Smooth muscle cell (in vitro differentiated cells): Measurements from ENCODE around the gene PARL. TPM values are rescaled to one million over a fixed set of nuclear protein-coding genes. Genes with fewer than 3 reads are reported as not detected.
"Not testable (repeated sequence)": the region's sequence is repeated elsewhere in the genome, so short reads cannot be mapped to it uniquely, and the experiment has no call there.

Source experiments
- DNase-seq: peaks from one replicate; lab custom pipeline; 2025; ENCODE audit not compliant: unreplicated experiment; lab: John Stamatoyannopoulos, UW
- H2AFZ ChIP-seq: fragments of 200-600 bp; sonication (generic); 2 replicates; pipeline ENCODE4 v1.6.0; 2016; ENCODE audit warnings: antibody characterized with exemption, low read depth, mild to moderate bottlenecking
- H3F3A ChIP-seq: fragments of 200-600 bp; sonication (generic); 2 replicates; pipeline ENCODE4 v1.6.0; 2017; ENCODE audit warnings: antibody characterized with exemption, low read depth
- H3K27ac ChIP-seq: fragments of 200-600 bp; sonication (generic); 2 replicates; pipeline ENCODE4 v1.5.1; 2016; ENCODE audit warnings: low read depth, mild to moderate bottlenecking
- H3K27me3 ChIP-seq: fragments of 200-600 bp; sonication (generic); 2 replicates; pipeline ENCODE4 v1.6.1; 2016; ENCODE audit warnings: low read depth, mild to moderate bottlenecking
- H3K36me3 ChIP-seq: fragments of 200-600 bp; sonication (generic); 2 replicates; pipeline ENCODE4 v1.5.1; 2016; ENCODE audit warnings: low read depth
- H3K4me1 ChIP-seq: fragments of 200-600 bp; sonication (generic); 2 replicates; pipeline ENCODE4 v1.5.1; 2016; ENCODE audit warnings: low read depth
- H3K4me2 ChIP-seq: fragments of 200-600 bp; sonication (generic); 2 replicates; pipeline ENCODE4 v1.6.0; 2016; ENCODE audit warnings: mild to moderate bottlenecking
- H3K4me3 ChIP-seq: fragments of 200-600 bp; sonication (generic); 2 replicates; pipeline ENCODE4 v1.5.1; 2016; ENCODE audit warnings: mild to moderate bottlenecking
- H3K79me2 ChIP-seq: fragments of 200-600 bp; sonication (generic); 2 replicates; pipeline ENCODE4 v1.6.0; 2016; ENCODE audit warnings: low read depth, mild to moderate bottlenecking
- H3K9ac ChIP-seq: fragments of 200-600 bp; sonication (generic); 2 replicates; pipeline ENCODE4 v1.6.0; 2016; ENCODE audit warnings: low read depth
- H3K9me3 ChIP-seq: fragments of 200-600 bp; sonication (generic); replicated peaks from 2 replicates; pipeline ENCODE4 v1.5.1; 2016; ENCODE audit warnings: low read depth
- H4K20me1 ChIP-seq: fragments of 200-600 bp; sonication (generic); 2 replicates; pipeline ENCODE4 v1.6.0; 2016; ENCODE audit warnings: low read depth
- CTCF ChIP-seq: fragments of 200-600 bp; sonication (generic); IDR thresholded peaks from 2 replicates; pipeline ENCODE4 v1.5.1; 2017; ENCODE audit warnings: borderline replicate concordance, mild to moderate bottlenecking, antibody characterized with exemption; ENCODE audit not compliant: insufficient read depth, poor library complexity, severe bottlenecking
- WGBS: methylation state at CpG from one replicate; pipeline ENCODE4 v1.1.7; 2016; ENCODE audit warnings: low lambda C conversion rate; 5-methylcytosine and 5-hydroxymethylcytosine counted together
- polyA plus RNA-seq: library from polyadenylated mRNA; unstranded; fragments of >200 nt; fragmentation: Nextera tagmentation; extraction: Ambion mirVana; gene quantifications from 2 replicates; pipeline ENCODE4 v1.2.1, GENCODE V29; 2016
- total RNA-seq: library from RNA; depleted of rRNA; stranded (reverse); fragments of >200 nt; gene quantifications from 2 replicates; pipeline ENCODE4 v1.2.3, GENCODE V29; 2014

The PARL gene
- total and polyA plus RNA-seq, 2 experiments from 2014 or later, result 53.7 to 79.3 TPM

DNA sequence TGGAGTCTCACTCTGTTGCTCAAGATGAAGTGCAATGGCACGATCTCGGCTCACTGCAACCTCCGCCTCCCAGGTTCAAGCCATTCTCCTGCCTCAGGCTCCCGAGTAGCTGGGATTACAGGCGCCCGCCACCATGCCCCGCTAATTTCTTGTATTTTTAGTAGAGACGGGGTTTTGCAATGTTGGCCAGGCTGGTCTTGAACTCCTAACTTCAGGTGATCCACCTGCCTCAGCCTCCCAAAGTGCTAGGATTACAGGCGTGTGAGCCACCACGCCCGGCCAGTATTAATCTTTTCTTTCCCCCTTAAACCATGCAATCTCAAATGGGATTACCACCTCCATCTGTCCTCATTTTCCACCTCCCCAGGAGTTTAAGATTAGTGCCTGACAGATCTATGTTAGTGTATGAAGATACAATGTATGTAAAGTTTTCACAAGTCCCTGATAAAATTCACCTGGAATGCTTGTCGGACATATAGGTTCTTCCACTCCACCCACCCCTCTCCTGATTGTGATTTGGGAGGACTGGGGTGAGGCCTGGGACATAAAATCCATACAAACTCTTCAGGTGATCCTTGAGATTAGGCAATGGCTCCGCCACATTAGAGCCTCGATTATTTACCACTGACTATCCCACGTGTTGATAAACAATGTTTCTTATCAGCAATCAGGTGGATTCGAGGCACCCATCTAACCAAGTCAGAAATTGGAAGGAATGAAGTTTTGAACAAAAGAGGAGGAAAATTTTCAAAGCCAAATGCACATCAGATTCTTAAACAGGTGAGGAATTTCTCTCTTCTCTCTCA, 1.2 kb downstream of the PARL start:
- H2AFZ ChIP-seq, result no peak overlapping the region
- no peaks in the 10 kb centered on the region for H3F3A ChIP-seq
- peak overlapping the region; percentile 92 for H3K4me2 ChIP-seq
- TF ChIP-seq CTCF, result no peak
- peaks cover 60% of the 10 kb centered on the region for H3K79me2 ChIP-seq
- H3K27me3 ChIP-seq, result peaks cover 6% of the 10 kb centered on the region
- peaks cover 15% of the 10 kb centered on the region for H3K4me1 ChIP-seq
- peaks cover 43% of the 10 kb centered on the region for H4K20me1 ChIP-seq
- H3K9ac ChIP-seq, result peak overlapping the region; percentile 82
- peak overlapping the region; percentile 36 for H3K27ac ChIP-seq
- no peak for DNase-seq
- peak overlapping the region; percentile 82 for H3K4me3 ChIP-seq
- H3K9me3 ChIP-seq, result no peaks in the 10 kb centered on the region
- WGBS, result 70% methylated on average over 16 of the region's 16 CpGs
- H3K36me3 ChIP-seq, result no peaks in the 10 kb centered on the region

GRCh38 chr3:183880121-183880520, 4.6 kb downstream of the PARL start:
- Histone ChIP-seq H3K27ac (no peak overlapping the region), H3K9me3 (no peaks in the 10 kb centered on the region), H3K9ac (no peak overlapping the region), H3K4me3 (no peak overlapping the region), H3F3A (no peaks in the 10 kb centered on the region), H3K4me1 (peaks cover 15% of the 10 kb centered on the region), H3K79me2 (peaks cover 92% of the 10 kb centered on the region), H3K36me3 (no peaks in the 10 kb centered on the region), H3K27me3 (no peaks in the 10 kb centered on the region), H4K20me1 (peaks cover 76% of the 10 kb centered on the region), H3K4me2 (no peak overlapping the region), H2AFZ (no peak overlapping the region)
- no peak for TF ChIP-seq CTCF
- DNase-seq, result no peak
- WGBS, result 96% methylated on average over 9 of the region's 9 CpGs

GRCh38 chr3:183879243-183879642, 5.4 kb downstream of the PARL start:
- H3K79me2 ChIP-seq, result peaks cover 97% of the 10 kb centered on the region
- TF ChIP-seq CTCF, result no peak
- no peak overlapping the region for H3K27ac ChIP-seq
- no peak overlapping the region for H3K4me3 ChIP-seq
- H3K4me1 ChIP-seq, result peaks cover 15% of the 10 kb centered on the region
- no peaks in the 10 kb centered on the region for H3K27me3 ChIP-seq
- H3K36me3 ChIP-seq, result no peaks in the 10 kb centered on the region
- no peak overlapping the region for H3K9ac ChIP-seq
- no peak overlapping the region for H2AFZ ChIP-seq
- peaks cover 85% of the 10 kb centered on the region for H4K20me1 ChIP-seq
- H3K9me3 ChIP-seq, result no peaks in the 10 kb centered on the region
- no peak for DNase-seq
- H3K4me2 ChIP-seq, result no peak overlapping the region
- 99% methylated on average over 2 of the region's 2 CpGs for WGBS
- H3F3A ChIP-seq, result no peaks in the 10 kb centered on the region

DNA sequence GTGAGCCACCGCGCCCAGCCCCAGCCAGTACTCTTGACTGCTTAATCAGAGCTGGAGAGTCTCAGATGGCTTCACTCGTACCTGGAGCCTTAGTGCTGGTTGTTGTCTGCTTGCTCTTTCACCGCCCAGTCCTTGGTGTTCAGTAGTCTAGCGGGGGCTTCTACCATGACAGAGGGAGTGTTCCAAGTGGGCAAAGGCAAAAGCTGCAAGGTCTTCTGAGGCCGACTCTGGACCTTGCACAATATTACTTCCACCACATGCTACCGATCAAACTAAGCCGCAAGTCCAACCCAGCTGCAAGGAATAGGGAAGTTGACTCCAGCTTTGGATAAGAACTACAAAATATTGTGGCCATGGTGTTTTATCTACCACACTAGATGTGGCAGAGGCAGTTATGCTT, 6.6 kb downstream of the PARL start:
- TF ChIP-seq CTCF, result no peak
- DNase-seq, result no peak

DNA sequence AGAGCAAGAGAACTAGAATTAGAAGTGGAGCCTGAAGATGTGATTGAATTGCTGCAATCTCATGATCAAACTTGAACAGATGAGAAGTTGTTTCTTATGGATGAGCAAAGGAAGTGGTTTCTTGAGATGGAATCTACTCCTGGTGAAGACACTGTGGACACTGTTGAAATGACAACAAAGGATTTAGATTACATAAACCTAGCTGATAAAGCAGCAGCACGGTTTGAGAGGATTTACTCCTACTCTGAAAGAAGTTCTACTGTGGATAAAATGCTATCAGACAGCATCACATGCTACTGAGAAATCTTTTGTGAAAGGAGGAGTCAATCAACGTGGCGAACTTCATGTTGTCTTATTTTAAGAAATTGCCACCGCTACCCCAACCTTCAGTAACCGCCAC, 7.5 kb downstream of the PARL start:
- H3K4me3 ChIP-seq, H3K4me1 ChIP-seq, H3K27me3 ChIP-seq, DNase-seq, H3K4me2 ChIP-seq, H3K9me3 ChIP-seq, H3K36me3 ChIP-seq, H3K27ac ChIP-seq, H2AFZ ChIP-seq, H3K9ac ChIP-seq, H3F3A ChIP-seq: not testable (repeated sequence)
- peaks cover 98% of the 10 kb centered on the region for H4K20me1 ChIP-seq
- 82% methylated on average over 5 of the region's 5 CpGs for WGBS
- H3K79me2 ChIP-seq, result peaks cover 97% of the 10 kb centered on the region

More for the DNA sequence above, 6.6 kb downstream of the PARL start:
- H3K4me3 ChIP-seq, result no peak overlapping the region
- WGBS, result 98% methylated on average over 8 of the region's 8 CpGs
- peaks cover 97% of the 10 kb centered on the region for H4K20me1 ChIP-seq
- H3K27me3 ChIP-seq, result no peaks in the 10 kb centered on the region
- H3K36me3 ChIP-seq, result no peaks in the 10 kb centered on the region
- no peak overlapping the region for H3K4me2 ChIP-seq
- no peaks in the 10 kb centered on the region for H3F3A ChIP-seq
- H3K9ac ChIP-seq, result no peak overlapping the region
- peaks cover 97% of the 10 kb centered on the region for H3K79me2 ChIP-seq
- no peak overlapping the region for H3K27ac ChIP-seq
- no peak overlapping the region for H2AFZ ChIP-seq
- no peaks in the 10 kb centered on the region for H3K9me3 ChIP-seq
- peaks cover 8% of the 10 kb centered on the region for H3K4me1 ChIP-seq
